AG20443 (cell line): Measurements from ENCODE around the gene AGAP3.

Experiments used
- DNase-seq: peaks from one replicate; pipeline ENCODE4 v3.0.0; 2012; ENCODE audit warnings: low spot score, mixed read lengths

The AGAP3 gene

DNA sequence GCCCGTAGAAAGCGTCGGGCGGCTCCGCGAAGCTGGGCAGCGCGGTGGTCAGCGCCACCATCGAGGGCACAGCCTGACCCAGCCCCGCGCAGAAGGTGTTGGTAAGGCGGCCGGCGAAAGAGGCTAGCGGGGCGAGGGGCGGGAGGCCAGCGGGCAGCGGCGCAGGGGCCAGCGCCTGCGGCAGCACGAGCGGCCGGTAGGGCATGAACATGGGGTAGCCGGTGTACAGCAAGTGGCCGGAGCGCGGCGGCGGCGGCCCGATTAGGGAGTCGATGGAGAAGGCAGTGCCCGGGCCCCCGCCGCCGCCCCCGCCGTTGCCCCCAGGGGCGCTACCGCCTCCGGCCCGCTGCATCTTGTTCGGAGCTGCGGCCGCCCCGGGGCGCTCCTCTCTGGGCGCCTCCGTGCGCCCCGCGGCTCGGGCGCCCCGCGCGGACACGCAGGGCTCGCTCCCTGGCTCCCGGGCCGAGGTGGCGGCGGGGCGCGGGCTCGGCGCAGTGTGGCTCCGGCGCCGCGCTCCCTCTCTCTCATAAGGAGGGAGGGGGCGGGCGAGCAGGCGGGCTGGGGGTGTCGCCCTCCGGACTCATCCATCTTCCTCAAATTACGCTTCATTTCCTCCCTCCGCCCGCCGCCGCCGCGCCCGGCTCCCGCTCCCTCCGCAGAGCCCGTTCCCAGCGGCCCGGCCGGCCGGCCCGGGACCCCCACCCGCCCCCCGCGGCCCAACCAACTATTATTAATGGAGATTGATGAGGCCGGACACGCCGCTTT lies 81.1 kb downstream of the AGAP3 start, which contains the start of gene GBX1:
GBX1 (minus strand) TSS at position 498 of the 765 bp plus-strand sequence; CDS start at position 352, 146 bp downstream.
- DNase-seq = peak; percentile 49

GRCh38 chr7:151168003-151168786 lies 81.9 kb downstream of the AGAP3 start:
- peak; percentile 70 for DNase-seq

- DNase-seq = no peak
These were observed 82.5 kb downstream of the AGAP3 start for GRCh38 chr7:151168787-151169162.

GRCh38 chr7:151172273-151173141 lies 86.2 kb downstream of the AGAP3 start:
- DNase-seq = peak; percentile 95

GRCh38 chr7:151173386-151174245 lies 87.3 kb downstream of the AGAP3 start:
- DNase-seq = no peak

- peak; percentile 55 for DNase-seq
These were observed 88.2 kb downstream of the AGAP3 start for GRCh38 chr7:151174246-151175046.

DNA sequence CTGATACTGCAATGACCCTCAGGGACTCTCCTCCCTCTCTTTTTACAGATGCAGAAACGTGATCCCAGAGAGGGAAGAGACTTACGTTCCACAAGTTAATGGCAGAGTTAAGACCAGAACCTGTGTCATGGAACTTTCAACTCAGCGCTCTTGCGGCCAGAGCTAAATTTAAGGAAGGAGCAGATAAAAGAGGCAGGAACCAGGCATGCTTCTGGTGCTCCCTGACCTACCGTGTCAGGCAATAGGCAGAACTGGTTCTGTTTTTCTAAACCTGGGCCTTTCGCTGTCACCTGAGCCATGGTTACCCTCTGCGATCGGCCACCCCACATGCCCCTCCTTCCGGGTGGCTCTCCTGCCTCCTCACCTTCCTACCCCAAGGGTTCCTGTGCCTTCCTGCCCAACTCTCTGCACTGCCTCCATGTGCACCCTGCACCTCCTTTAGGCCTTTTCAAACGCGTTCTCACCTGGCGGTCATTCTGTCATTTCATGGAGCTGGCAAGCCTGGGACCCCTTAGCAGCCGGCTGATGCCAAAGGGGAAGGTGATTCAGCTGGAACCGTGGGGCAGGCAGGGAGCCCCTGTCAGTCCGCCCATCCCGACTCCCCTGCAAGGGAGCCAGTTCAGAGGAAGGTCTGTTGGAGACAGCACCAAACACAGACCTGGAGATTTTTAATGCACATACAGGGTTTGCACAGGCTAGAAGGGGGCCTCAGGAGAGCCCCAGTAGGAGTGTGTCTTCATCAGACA lies 88.9 kb downstream of the AGAP3 start:
- no peak for DNase-seq

DNA sequence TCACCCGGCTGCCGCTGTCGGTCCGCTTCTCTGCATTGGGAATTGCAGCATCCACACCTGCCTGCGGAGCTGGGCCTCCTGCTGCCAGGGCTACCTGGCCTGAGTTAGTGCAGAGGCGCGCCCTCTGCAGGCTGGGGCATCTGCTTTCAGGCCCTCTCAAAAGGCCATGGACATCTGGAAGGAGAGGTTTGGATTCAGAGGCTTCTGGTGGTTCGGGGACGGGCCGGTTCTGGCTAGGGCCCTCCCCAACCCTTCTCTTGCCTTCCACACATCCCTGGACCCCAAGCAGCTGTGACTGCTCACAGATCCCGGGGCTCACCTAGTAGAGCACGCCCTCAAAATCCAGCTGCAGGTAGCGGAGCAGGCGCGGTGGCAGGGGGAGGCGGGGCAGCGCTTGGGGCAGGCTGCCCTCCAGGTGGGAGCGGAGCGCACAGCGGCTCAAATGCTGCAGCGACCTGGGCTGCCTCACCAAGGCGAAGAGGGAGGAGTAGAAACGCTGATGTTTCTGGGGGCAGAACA lies 89.6 kb downstream of the AGAP3 start:
- no peak for DNase-seq

DNA sequence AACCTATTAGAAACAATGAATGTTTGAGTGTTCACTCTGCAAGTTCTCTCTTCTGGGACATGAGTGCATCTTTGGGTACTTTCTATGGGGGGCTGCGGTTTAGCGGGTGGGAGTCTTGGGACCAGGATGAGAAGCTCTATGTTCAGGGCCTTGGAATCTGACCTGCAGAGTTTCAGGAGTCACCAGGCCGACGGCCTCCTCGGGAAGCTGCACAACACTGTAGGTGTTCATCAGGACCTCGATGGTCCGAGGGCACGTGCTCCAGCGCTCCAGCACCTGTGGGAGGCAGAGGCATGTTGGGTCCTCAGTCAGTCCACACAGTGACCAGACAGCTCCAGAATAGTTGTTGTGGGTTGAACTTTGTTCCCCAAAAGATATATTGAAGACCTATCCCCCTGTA lies 90.1 kb downstream of the AGAP3 start:
- no peak for DNase-seq

- no peak for DNase-seq
These were observed 91.0 kb downstream of the AGAP3 start for GRCh38 chr7:151177310-151177709.

- no peak for DNase-seq
These were observed 92.0 kb downstream of the AGAP3 start for GRCh38 chr7:151178236-151178635.

- no peak for DNase-seq
These were observed 92.6 kb downstream of the AGAP3 start for GRCh38 chr7:151178831-151179230.

DNA sequence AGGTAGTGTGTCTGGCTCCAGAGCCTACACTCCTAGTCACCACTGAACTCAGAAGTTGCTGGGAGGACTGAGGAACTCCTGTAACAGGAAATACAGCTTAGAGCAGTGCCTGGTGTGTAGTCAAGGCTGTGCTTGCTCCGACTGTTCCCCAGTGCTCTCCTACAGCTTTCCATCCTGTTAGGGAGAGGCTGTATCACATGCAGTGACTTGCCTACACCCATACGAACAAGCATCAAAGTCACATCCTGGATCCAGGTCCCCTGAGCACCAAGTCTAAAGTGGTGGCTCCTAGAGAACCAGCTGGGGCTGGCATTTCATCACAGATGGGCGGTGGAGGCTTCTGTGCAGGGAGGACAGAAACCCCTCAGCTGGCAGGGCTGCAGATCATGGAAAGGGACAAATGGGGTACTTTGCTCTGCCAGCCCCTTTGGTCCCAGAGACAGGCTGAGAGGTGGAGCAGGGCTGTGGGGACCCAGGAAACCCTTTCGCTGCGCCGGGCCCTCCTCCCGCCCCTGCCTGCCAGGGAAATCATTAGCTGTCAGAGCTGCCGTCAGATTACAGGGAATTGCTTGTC lies 93.1 kb downstream of the AGAP3 start:
- no peak for DNase-seq

- DNase-seq = no peak
These were observed 93.7 kb downstream of the AGAP3 start for GRCh38 chr7:151179946-151180345.

GRCh38 chr7:151181011-151181431 lies 94.7 kb downstream of the AGAP3 start:
- no peak for DNase-seq

DNA sequence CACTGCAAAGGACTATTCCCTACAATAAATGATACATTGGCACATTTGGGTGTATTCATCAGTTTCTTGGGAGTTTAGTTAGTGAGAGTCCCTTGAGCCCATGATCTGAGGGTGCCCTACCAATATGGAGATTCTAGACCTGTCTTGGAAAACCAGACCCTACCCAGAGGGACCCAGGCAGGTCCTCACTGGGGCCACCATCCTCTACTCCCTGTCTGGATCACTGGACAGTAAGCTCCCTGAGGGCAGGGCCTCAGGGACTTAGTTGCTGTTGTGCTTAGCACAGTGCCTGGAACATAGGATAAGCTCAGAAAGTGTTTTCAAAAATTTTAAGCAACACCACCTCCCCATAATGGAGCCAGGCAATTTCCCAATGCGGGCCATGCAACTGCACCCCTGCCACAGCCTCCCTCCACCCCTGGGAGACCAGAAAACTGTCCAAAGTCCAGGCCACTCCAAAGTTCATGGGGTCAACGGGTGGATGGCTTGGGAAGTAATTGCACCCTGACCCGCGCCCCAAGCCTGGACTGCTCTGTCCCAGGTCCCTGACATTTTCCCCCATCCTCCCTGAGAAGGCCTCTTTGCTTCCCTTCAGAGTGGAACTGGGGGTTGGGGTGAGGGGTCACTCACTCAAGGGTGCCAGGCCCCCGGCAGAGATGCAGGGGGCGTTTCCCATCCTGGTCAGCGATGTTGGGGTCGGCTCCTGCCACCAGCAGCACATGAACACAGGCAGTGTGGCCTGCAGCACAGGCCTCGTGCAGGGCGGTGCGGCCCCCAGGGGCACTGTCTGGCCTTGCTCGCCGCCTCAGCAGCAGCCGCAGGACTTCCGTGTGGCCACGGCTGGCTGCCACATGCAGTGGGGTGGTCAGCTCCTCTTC lies 99.7 kb downstream of the AGAP3 start:
- no peak for DNase-seq

DNA sequence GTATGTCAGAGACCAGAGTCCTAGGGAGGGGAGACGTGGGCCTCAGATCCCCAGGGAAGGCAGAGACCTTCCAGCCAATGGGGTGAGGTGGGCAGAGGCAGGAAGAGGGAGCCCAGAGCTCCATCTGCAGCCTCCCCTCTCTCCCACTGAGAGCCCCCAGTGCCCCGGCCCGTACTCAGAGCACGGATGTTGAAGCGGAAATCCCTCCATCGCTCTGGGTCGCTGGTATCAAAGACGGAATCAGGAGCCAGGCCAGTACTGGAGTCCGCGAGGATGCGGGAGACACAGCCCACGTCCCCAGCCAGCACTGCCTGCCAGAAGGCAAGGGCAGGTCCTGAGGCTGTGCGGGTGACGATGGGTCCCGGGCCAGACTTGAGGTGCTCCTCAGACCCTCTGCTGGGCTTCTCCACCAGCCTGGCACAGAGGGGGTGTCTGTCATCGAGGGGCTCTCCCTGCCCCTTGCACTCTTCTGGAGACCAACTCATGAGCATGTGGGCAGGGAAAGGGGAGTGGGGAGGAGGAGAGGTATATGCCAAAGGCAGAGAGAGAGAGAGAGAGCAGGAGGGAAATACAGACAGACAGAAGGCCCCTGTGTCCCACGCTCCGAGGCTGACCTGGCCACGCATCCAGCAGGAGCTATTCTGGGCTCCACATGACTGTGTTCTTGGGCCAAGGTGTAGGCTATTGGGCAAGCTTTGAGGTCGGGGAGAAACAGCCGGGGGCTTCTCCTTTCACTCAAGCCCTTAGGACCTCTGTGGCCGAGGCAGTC lies 100.5 kb downstream of the AGAP3 start, which contains the start of gene ASB10:
ASB10 (minus strand) TSS at position 611 of the 769 bp plus-strand sequence; CDS start at position 491, 120 bp downstream.
- no peak for DNase-seq
